ENCODE measurements around the gene CDH23. TPM values are rescaled to one million over a fixed set of nuclear protein-coding genes. Genes with fewer than 3 reads are reported as not detected.

Gene CDH23
- total RNA-seq, 2 donors from 2014 or later = 1.4 to 1.6 TPM

- H3K4me3 ChIP-seq = no peak overlapping the region
- H3K9ac ChIP-seq (ENCODE audit: low read depth in 2 of 2, low read length in 2 of 2) = no peak overlapping the region
- intact Hi-C loops (cut with DNase I) = no loop called here
Observed at GRCh38 chr10:71589617-71590551, 193.2 kb downstream of the CDH23 start.

GRCh38 chr10:71590781-71591350 lies 194.1 kb downstream of the CDH23 start:
- no peaks in the 10 kb centered on the region for H3K27me3 ChIP-seq
- no peak overlapping the region for H3K9ac ChIP-seq (ENCODE audit: low read depth in 2 of 2, low read length in 2 of 2)
- no peak overlapping the region for H3K4me3 ChIP-seq
- TF ChIP-seq CTCF (IDR thresholded peaks at IDR 0.05) = no peak
- H3K4me1 ChIP-seq = no peaks in the 10 kb centered on the region
- intact Hi-C loops (cut with DNase I) = no loop called here
- DNase-seq = no peak
- H3K27ac ChIP-seq = no peak overlapping the region
- no peaks in the 10 kb centered on the region for H3K36me3 ChIP-seq
- H3K9me3 ChIP-seq = no peaks in the 10 kb centered on the region

More at GRCh38 chr10:71589617-71590551, 193.2 kb downstream of the CDH23 start:
- Histone ChIP-seq H3K4me1 (no peaks in the 10 kb centered on the region), H3K36me3 (no peaks in the 10 kb centered on the region), H3K27me3 (no peaks in the 10 kb centered on the region), H3K9me3 (no peaks in the 10 kb centered on the region), H3K27ac (no peak overlapping the region)
- TF ChIP-seq CTCF (IDR thresholded peaks at IDR 0.05) = no peak
- DNase-seq = no peak

- H3K9ac ChIP-seq (ENCODE audit: low read depth in 2 of 2, low read length in 2 of 2) = no peak overlapping the region
- intact Hi-C loops (cut with DNase I) = no loop called here
- no peak for DNase-seq
- no peak for TF ChIP-seq CTCF (IDR thresholded peaks at IDR 0.05)
- no peaks in the 10 kb centered on the region for H3K36me3 ChIP-seq
- no peaks in the 10 kb centered on the region for H3K27me3 ChIP-seq
- no peaks in the 10 kb centered on the region for H3K4me1 ChIP-seq
- H3K4me3 ChIP-seq = no peak overlapping the region
- H3K9me3 ChIP-seq = no peaks in the 10 kb centered on the region
- no peak overlapping the region for H3K27ac ChIP-seq
Observed at GRCh38 chr10:71594934-71595571, 198.3 kb downstream of the CDH23 start.

- Histone ChIP-seq H3K4me1 (no peaks in the 10 kb centered on the region), H3K9ac (ENCODE audit: low read depth in 2 of 2, low read length in 2 of 2) (no peak overlapping the region), H3K27me3 (no peaks in the 10 kb centered on the region), H3K27ac (no peak overlapping the region), H3K9me3 (no peaks in the 10 kb centered on the region), H3K4me3 (no peak overlapping the region), H3K36me3 (no peaks in the 10 kb centered on the region)
- TF ChIP-seq CTCF (IDR thresholded peaks at IDR 0.05) = no peak
- no peak for DNase-seq
- intact Hi-C loops (cut with DNase I) = no loop called here
Observed at GRCh38 chr10:71595649-71596048, 198.9 kb downstream of the CDH23 start.

GRCh38 chr10:71596127-71596526 lies 199.4 kb downstream of the CDH23 start:
- DNase-seq = no peak
- intact Hi-C loops (cut with DNase I) = no loop called here

More at GRCh38 chr10:71596127-71596526, 199.4 kb downstream of the CDH23 start:
- Histone ChIP-seq H3K9ac (ENCODE audit: low read depth in 2 of 2, low read length in 2 of 2) (no peak overlapping the region), H3K36me3 (no peaks in the 10 kb centered on the region), H3K27ac (no peak overlapping the region), H3K4me1 (no peaks in the 10 kb centered on the region), H3K9me3 (no peaks in the 10 kb centered on the region), H3K4me3 (no peak overlapping the region), H3K27me3 (no peaks in the 10 kb centered on the region)
- no peak for TF ChIP-seq CTCF (IDR thresholded peaks at IDR 0.05)

Data from colonic mucosa (tissue), 4 donors.